ENCODE measurements around the gene SCAF4.

SCAF4 gene

DNA sequence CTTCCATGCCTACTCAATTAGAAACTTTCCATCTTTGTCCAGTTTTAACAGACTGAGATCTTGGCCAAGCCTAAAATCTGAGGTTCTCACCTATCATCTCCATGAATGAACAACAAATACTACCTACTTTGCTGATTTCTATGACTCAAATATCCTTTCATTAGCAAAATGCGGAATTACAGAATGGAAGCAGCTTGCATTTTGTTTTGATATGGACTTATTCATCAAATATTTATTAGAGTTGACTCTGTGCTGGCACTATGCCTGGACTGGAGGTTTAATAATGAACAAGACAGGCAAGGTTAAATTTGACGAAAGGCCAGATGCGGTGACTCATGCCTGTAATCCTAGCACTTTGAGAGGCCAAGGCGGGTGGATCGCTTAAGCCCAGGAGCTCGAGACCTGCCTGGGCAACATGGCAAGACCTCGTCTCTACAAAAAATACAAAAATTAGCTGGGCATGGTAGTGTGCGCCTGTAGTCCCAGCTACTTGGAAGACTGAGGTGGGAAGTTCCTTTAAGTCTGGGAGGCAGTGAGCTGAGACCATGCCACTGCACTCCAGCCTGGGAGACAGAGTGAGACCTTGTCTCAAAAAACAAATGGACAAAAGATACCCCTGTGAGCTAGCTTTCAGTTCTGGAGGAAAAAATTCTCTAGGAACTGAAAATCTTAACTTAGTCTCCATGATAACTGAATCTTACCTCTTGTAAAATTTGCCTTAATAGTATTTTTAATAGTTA lies 101.8 kb downstream of the SCAF4 start:
- no peak for DNase-seq

GRCh38 chr21:31624961-31625491 lies 106.9 kb downstream of the SCAF4 start:
- DNase-seq = no peak

- no peak for DNase-seq
Observed at GRCh38 chr21:31624181-31624580, 107.7 kb downstream of the SCAF4 start.

DNA sequence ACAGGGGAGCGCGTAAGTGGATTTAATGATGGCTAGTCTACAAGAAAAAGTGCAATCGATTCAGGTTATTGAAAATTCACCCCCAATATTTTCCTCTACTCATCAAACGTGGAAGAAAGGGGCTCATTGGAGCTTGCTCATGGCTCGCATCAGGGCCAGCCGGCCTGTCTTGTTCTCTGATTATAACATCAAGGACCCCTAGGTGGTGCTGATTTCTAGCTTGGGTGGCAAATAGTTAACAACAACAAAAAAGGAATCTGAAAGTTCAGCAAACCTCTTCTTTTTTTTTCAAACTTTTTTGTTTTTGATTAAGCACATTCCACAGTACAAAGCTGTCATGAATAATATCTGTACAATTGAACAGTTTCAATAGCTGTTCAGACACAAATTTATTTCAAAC lies 108.3 kb downstream of the SCAF4 start:
- DNase-seq = no peak

DNA sequence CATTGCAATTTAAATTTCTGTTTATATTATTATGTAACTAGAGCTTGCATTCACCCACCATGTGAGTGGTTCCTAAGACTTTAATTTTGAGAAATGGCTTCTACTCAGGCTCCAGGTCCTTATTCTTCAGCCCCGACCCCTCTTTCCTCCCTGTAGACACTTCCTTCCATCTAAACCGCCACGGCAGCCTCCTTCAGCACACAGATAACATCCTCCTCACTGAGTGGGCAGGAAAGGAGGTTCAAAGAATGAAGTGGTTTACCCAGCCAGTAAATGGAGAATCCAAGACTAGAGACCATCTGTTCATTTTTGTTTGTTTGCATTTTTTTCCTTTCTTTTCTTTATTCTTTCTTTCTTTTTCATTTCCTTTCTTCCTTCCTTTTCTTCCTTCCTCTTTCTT lies 109.5 kb downstream of the SCAF4 start:
- no peak for DNase-seq

All from SHP77 treated with DMSO at 0.1 percent for 48 hours (cell line).